Activated T-helper 2 cell treated with anti-CD3 and anti-CD28 coated beads, Interferon-gamma antibody, Interleukin-2, Interleukin-4, amounts not matched to agents 10 μg/mL and 5 μg/mL and 100 μg/mL, durations not matched to agents 14 hours and 24 hours and 36 hours (primary cell): ENCODE data around the gene BACE1-AS. TPM values are rescaled to one million over a fixed set of nuclear protein-coding genes. Genes with fewer than 3 reads are reported as not detected.

Source experiments
- DNase-seq: peaks from one replicate; pipeline ENCODE4 v3.0.0; 2021; ENCODE audit warnings: low spot score
- H3K27ac Mint-ChIP-seq: one replicate; pipeline ENCODE4 v1.8.0; 2021; ENCODE audit warnings: mixed read lengths
- H3K27me3 Mint-ChIP-seq: one replicate; pipeline ENCODE4 v1.8.0; 2021; ENCODE audit warnings: low read depth, mixed read lengths
- H3K36me3 Mint-ChIP-seq: one replicate; pipeline ENCODE4 v1.8.0; 2021; ENCODE audit warnings: low read depth, mixed read lengths
- H3K4me1 Mint-ChIP-seq: one replicate; pipeline ENCODE4 v1.8.0; 2021; ENCODE audit warnings: low read depth, mixed read lengths
- H3K4me3 Mint-ChIP-seq: one replicate; pipeline ENCODE4 v1.8.0; 2021; ENCODE audit warnings: low read depth, mild to moderate bottlenecking, moderate library complexity, mixed read lengths
- H3K9me3 Mint-ChIP-seq: one replicate; pipeline ENCODE4 v1.8.0; 2021; ENCODE audit warnings: mixed read lengths
- intact Hi-C: fragments of 100-400 bp; cut with micrococcal nuclease; formaldehyde crosslinking; loops from one replicate; pipeline ENCODE4 v1.15.1; 2023
- total RNA-seq: library from RNA; stranded (reverse); gene quantifications from 2 replicates; pipeline ENCODE4 v1.2.3, GENCODE V29; 2022

The BACE1-AS gene
- total RNA-seq, 1 donor from 2014 or later: 4.6 TPM

DNA sequence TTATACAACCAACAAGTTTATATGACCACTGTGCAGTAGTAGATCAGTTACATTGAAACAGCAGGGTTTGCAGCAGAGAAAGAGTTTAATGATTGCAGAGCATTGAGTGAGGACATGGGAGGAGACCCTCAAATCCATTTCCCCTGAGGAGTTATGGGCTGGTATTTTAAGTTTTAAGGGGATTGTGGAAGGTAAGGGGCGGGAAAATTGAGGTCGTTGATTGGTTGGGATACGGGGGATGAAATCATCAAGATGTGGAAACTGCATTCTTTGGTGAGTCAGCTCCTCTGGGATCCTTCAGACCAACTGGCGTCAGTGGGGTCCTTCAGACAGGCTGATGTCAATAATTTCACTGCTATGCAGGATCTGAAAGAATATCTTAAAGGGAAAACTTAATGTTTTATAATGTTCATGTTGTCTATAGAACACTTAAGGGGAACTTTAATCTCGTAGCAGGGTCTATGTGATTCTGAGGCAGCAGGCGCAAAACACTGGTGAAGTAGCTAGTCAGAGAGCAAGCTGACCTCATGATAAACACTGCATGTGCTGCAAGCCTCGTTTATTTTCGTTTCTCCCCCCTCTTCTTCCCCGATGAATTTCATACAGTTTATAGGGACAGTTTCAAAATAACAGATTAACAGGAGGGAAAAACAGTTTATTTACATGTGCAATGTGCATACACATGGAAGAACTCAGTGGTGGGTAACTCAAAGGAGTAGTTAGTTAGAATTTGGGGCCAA lies 17.4 kb upstream of the BACE1-AS start:
- Mint-ChIP-seq H3K27me3 (no peaks in the 10 kb centered on the region), H3K9me3 (peaks cover 9% of the 10 kb centered on the region), H3K36me3 (peaks cover 25% of the 10 kb centered on the region), H3K4me3 (no peak overlapping the region), H3K27ac (no peak overlapping the region), H3K4me1 (peaks cover 12% of the 10 kb centered on the region)
- intact Hi-C loops: no loop called here
- DNase-seq: no peak

DNA sequence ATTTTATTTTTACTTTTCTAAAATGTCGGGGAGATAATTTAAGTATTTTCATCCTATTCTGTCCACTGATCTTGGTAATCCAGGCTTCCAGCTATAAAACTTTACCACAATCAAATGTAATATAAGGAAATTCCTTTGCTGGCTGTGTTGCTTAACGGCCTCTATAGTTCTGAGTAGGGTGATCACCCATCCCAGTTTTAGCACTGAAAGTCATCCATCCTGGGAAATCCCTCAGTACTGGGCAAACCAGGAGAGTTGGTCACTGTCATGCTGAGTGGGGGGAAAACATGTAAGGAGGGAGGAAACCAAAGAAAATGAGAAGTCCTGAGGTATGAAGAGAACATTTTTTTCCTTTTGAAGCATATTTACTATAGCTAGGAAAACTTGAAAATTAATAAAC lies 12.8 kb upstream of the BACE1-AS start:
- Mint-ChIP-seq H3K4me1 (peaks cover 26% of the 10 kb centered on the region), H3K27ac (no peak overlapping the region), H3K9me3 (peaks cover 4% of the 10 kb centered on the region), H3K4me3 (no peak overlapping the region), H3K36me3 (peaks cover 35% of the 10 kb centered on the region), H3K27me3 (no peaks in the 10 kb centered on the region)
- intact Hi-C loops: no loop called here
- no peak for DNase-seq

DNA sequence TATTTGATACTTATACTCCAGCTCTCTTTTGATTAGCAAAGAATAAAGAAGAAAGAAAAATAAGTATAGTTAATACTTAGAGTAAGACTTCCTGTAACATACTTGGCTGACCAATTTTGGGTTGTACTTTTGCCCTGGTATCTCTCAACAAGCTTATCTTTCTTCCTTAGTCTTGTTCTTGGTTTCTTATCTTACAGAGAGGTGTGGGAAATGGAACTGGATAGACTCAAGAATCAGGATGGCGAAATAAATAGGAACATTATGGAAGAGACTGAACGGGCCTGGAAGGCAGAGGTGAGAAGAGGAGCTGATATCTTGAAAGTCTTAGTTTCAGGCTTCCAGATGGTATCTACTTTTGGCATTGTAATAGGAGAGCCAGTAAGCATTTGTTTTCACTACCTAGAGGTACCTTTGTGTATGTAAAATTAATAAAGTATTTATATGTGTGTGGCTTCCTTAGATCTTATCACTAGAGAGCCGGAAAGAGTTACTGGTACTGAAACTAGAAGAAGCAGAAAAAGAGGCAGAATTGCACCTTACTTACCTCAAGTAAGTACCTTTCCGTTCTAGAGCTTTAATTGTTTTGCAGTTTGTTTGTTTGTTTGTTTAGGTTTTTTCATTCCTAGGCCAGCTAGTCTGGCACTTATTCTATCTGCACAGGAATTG lies 11.3 kb upstream of the BACE1-AS start:
- H3K27me3 Mint-ChIP-seq: no peaks in the 10 kb centered on the region
- peaks cover 23% of the 10 kb centered on the region for H3K4me1 Mint-ChIP-seq
- peaks cover 32% of the 10 kb centered on the region for H3K36me3 Mint-ChIP-seq
- H3K27ac Mint-ChIP-seq: peak overlapping the region; percentile 54
- no peak for DNase-seq
- intact Hi-C loops: no loop called here
- H3K4me3 Mint-ChIP-seq: peak overlapping the region; percentile 41
- H3K9me3 Mint-ChIP-seq: no peaks in the 10 kb centered on the region

DNA sequence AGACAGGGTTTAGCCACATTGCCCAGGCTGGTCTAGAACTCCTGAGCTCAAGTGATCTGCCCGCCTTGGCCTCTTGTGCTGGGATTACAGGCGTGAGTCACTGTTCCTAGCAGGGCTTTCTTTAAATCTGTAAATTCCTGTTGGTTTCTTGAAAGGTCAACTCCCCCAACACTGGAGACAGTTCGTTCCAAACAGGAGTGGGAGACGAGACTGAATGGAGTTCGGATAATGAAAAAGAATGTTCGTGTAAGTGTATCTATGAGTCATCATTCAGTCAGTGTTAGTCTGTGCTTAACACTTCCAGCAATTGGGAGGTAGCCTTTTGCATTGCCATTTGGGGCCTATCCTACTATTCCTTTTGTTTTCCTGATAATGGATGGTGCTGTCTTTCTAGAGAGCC lies 10.0 kb upstream of the BACE1-AS start:
- H3K9me3 Mint-ChIP-seq: no peaks in the 10 kb centered on the region
- peaks cover 13% of the 10 kb centered on the region for H3K4me1 Mint-ChIP-seq
- intact Hi-C loops: no loop called here
- H3K27ac Mint-ChIP-seq: no peak overlapping the region
- DNase-seq: no peak
- peaks cover 26% of the 10 kb centered on the region for H3K36me3 Mint-ChIP-seq
- H3K4me3 Mint-ChIP-seq: no peak overlapping the region
- no peaks in the 10 kb centered on the region for H3K27me3 Mint-ChIP-seq

DNA sequence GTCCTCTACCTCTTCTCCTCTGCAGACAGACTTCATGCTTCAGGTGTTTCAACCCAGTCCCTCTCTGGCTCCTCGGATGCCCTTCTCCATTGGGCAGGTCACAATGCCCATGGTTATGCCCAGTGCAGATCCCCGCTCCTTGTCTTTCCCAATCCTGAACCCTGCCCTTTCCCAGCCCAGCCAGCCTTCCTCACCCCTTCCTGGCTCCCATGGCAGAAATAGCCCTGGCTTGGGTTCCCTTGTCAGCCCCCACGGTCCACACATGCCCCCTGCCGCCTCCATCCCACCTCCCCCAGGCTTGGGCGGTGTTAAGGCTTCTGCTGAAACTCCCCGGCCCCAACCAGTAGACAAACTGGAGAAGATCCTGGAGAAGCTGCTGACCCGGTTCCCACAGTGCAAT lies 9.3 kb upstream of the BACE1-AS start:
- no peaks in the 10 kb centered on the region for H3K9me3 Mint-ChIP-seq
- no peak overlapping the region for H3K27ac Mint-ChIP-seq
- H3K27me3 Mint-ChIP-seq: no peaks in the 10 kb centered on the region
- peaks cover 13% of the 10 kb centered on the region for H3K4me1 Mint-ChIP-seq
- H3K36me3 Mint-ChIP-seq: peaks cover 32% of the 10 kb centered on the region
- H3K4me3 Mint-ChIP-seq: no peak overlapping the region
- intact Hi-C loops: no loop called here
- no peak for DNase-seq

DNA sequence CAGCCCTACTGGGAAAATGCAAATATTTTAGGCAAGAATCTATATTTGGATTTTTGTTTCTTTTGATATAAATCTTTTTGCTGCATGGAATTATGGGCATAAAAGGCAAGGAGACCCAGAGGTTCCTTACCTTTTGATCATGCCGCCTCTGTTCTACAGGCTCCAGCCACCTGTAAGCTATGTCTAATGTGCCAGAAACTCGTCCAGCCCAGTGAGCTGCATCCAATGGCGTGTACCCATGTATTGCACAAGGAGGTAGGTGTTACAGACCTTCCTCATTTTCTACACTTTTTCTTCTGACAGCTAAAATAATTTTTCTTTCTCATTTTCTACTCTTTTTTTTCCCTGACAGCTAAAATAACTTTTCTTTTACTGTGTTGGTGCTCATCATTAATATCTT lies 8.2 kb upstream of the BACE1-AS start:
- H3K36me3 Mint-ChIP-seq: peaks cover 32% of the 10 kb centered on the region
- H3K4me3 Mint-ChIP-seq: no peak overlapping the region
- no peaks in the 10 kb centered on the region for H3K9me3 Mint-ChIP-seq
- no peak overlapping the region for H3K27ac Mint-ChIP-seq
- no peaks in the 10 kb centered on the region for H3K27me3 Mint-ChIP-seq
- intact Hi-C loops: no loop called here
- H3K4me1 Mint-ChIP-seq: peaks cover 13% of the 10 kb centered on the region
- DNase-seq: no peak

DNA sequence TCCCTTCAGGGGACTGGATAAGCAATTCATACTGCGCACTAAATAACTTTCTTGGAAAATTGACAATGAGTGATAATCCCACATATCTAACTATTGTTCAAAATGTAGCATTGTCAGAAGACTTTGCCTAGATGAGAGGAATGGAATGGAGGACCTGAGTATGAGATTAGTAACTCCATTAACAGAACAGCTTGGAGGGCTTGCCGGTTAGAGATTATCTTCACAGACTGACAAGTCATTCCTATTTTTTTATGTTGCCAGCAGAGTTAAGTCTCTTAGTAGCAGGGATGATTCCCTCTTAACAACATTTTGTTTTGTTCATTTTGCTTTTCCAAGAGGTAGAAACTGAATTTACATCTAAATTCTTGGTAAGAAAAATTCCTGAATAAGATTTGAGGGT lies 7.1 kb upstream of the BACE1-AS start:
- Mint-ChIP-seq H3K9me3 (no peaks in the 10 kb centered on the region), H3K4me1 (peaks cover 16% of the 10 kb centered on the region), H3K36me3 (peaks cover 32% of the 10 kb centered on the region), H3K4me3 (no peak overlapping the region), H3K27me3 (no peaks in the 10 kb centered on the region), H3K27ac (no peak overlapping the region)
- DNase-seq: no peak
- intact Hi-C loops: no loop called here

DNA sequence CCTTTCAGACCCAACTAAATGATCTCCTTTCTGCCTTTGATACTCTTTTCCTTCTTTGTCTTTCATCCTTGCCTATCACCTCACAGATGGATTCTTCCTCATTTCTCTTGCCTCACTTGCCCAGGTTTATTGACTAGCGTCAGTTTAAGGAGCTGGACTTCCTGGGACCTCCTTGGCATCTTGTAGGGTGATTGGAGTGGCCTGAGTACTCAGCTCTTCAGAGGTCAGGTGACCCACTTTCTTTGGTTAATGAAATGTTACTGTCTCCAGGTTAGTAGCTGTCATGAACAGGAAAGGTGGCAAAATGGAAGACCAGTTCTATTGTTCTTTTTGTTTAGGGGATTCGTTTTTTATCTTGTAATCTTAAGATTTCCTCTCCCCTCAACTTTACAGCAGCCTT lies 4.6 kb upstream of the BACE1-AS start:
- no peak for DNase-seq
- Mint-ChIP-seq H3K27me3 (no peaks in the 10 kb centered on the region), H3K9me3 (no peaks in the 10 kb centered on the region), H3K4me3 (no peak overlapping the region), H3K4me1 (peaks cover 4% of the 10 kb centered on the region), H3K36me3 (peaks cover 32% of the 10 kb centered on the region), H3K27ac (no peak overlapping the region)
- intact Hi-C loops: no loop called here

DNA sequence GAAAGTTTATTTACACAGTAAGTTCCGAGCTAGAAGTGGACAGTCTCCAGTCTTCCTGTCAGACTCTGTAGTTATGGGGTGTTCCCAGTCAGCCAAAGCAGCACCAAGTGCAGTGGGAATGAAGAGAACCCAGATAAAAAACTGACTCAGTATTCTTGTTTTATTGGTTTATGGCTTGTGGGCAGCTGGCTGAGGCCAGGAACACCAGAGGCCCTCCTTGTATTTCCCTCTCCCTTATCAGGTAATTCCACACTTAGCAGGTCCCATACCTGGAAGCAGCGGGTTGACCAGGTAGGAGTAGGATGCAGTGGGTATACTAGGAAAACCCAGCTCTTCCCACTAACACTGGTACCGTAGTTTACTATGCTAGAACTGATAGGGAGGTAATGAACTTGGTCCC lies 3.5 kb upstream of the BACE1-AS start:
- H3K4me3 Mint-ChIP-seq: no peak overlapping the region
- H3K9me3 Mint-ChIP-seq: no peaks in the 10 kb centered on the region
- H3K27me3 Mint-ChIP-seq: no peaks in the 10 kb centered on the region
- DNase-seq: no peak
- H3K27ac Mint-ChIP-seq: no peak overlapping the region
- intact Hi-C loops: no loop called here
- peaks cover 4% of the 10 kb centered on the region for H3K4me1 Mint-ChIP-seq
- peaks cover 21% of the 10 kb centered on the region for H3K36me3 Mint-ChIP-seq

DNA sequence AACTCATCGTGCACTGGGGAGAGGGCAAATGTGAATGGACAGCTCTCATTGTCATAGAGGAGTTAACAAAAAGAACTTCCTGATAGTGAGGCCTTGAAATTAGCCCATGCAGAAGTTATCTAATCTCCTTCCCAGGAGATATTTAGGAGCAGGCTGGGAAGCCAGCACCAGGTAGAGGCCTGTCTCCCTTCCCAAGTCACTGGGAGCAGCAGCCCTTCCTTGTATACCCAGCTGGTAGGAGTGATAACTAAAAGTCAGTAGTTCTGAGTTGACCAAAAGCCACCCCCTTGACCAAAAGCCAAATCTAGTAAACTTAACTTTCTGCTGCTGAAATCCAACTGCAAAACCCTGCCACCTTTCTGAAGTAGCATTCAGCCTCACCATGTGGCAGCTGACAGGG lies 1.4 kb upstream of the BACE1-AS start:
- intact Hi-C loops: no loop called here
- Mint-ChIP-seq H3K9me3 (no peaks in the 10 kb centered on the region), H3K27ac (no peak overlapping the region), H3K27me3 (no peaks in the 10 kb centered on the region), H3K4me3 (no peak overlapping the region), H3K36me3 (peaks cover 9% of the 10 kb centered on the region), H3K4me1 (peaks cover 4% of the 10 kb centered on the region)
- no peak for DNase-seq

DNA sequence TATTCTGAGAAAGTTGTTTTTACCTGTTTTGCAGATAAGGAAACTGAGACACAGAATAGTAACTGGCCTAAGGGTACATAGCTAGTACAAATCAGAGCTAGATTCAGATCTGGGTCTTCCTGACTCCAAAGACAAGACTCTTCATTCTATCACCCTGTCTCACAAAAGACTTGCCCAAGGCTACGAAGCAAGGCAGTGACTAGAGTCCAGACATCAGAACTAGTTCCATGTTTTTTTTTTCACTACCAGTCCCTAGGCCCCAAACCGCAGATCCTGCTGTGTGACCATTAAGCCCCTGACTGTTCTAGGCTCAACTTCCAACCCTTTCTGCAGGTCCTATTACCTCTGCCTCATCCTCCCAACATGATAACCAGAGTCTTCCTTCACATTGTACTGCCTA lies 1.5 kb downstream of the BACE1-AS start:
- no peaks in the 10 kb centered on the region for H3K9me3 Mint-ChIP-seq

DNA sequence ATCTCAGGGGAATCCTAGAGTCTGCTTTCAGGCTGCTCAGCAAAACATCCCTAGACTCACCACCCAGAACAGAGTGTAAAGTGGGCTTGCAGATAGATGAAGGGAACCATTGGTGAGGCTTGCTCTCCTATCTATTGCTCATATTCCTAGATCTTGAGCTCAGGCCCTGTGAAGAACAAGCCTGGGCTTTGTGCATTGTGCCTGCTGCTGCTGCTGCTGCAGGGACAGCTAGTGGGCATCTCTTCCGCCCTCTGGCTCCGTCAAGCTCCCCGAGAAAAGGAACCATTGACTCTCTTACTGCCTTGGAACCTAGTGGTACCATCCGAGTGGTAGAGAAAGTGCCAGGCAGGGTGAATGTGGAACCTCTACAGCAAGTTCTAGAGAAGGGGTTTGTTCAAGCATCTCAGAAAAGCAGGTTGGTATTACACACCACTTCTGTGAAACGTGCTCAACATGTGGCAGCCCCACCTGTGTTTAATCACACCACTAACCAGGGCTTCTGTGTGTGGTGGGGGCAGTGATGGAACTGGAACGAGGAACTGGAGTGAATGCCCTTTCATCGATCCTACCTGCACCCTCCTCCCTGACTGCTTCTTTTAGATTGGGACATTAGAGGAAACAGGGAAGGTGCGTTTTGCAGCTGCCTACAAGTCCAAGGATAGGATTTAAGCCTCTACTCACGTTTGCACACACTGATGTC lies 4.4 kb downstream of the BACE1-AS start:
- Mint-ChIP-seq H3K36me3 (no peaks in the 10 kb centered on the region), H3K27ac (no peak overlapping the region), H3K4me1 (no peaks in the 10 kb centered on the region), H3K4me3 (no peak overlapping the region), H3K27me3 (no peaks in the 10 kb centered on the region), H3K9me3 (no peaks in the 10 kb centered on the region)
- intact Hi-C loops: no loop called here
- no peak for DNase-seq

More for the DNA sequence above, 1.5 kb downstream of the BACE1-AS start:
- H3K4me3 Mint-ChIP-seq: no peak overlapping the region
- H3K4me1 Mint-ChIP-seq: peaks cover 4% of the 10 kb centered on the region
- no peaks in the 10 kb centered on the region for H3K36me3 Mint-ChIP-seq
- no peak overlapping the region for H3K27ac Mint-ChIP-seq
- DNase-seq: no peak
- intact Hi-C loops: no loop called here
- H3K27me3 Mint-ChIP-seq: no peaks in the 10 kb centered on the region

DNA sequence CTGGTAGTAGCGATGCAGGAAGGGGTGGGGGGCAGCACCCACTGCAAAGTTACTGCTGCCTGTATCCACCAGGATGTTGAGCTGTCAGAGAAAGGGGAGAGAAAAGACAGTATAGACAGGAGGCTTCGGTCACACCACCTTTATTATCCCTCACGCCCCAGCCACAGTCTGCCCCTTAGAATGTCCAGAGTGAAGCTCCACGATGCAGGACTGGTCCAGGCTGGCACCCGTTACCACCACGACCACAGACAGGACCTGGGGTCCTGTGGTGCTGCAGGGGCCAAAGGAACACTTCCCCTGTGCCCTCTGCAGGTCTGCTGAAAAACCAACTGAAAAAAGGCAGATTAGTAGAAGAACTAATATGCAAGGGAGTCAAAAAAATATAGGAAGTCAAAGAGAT lies 5.7 kb downstream of the BACE1-AS start:
- H3K36me3 Mint-ChIP-seq: no peaks in the 10 kb centered on the region
- no peak overlapping the region for H3K27ac Mint-ChIP-seq
- no peaks in the 10 kb centered on the region for H3K9me3 Mint-ChIP-seq
- intact Hi-C loops: no loop called here
- no peak for DNase-seq
- no peaks in the 10 kb centered on the region for H3K27me3 Mint-ChIP-seq
- peaks cover 4% of the 10 kb centered on the region for H3K4me1 Mint-ChIP-seq
- no peak overlapping the region for H3K4me3 Mint-ChIP-seq
